ENCODE measurements around the gene PPIL6. TPM values are rescaled to one million over a fixed set of nuclear protein-coding genes. Genes with fewer than 3 reads are reported as not detected.

Gene PPIL6
- total RNA-seq, 2 experiments from 2014 or later: 0.17 to 0.22 TPM

DNA sequence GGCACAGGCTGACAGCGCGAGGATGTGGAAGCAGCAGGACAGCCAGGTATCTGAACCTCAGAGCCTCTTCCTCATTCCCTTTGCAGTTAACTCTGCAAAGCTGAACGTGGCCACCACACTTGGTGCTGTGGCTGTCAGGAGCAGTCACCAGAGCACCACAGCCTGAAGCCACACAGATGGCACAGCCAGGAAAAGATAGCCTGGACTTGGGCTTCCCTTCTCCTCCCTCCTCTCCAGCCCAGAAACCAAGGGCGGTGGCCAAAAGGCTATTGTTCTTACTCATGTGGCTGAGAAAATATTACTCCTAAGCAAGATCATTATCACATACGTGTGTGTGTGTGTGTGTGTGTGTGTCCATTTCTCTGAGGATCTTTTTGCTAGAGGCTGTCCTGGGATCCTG lies 97.9 kb downstream of the PPIL6 start:
- no peak overlapping the region for H3K27ac Mint-ChIP-seq
- no peaks in the 10 kb centered on the region for H3K27me3 Mint-ChIP-seq
- no peaks in the 10 kb centered on the region for H3K9me3 Mint-ChIP-seq
- H3K4me1 Mint-ChIP-seq: no peaks in the 10 kb centered on the region
- CTCF ChIA-PET: interaction anchor here (1.0 to 1.1 kb wide), 2 partner anchors 16 to 25 kb away, joined by 3 read pairs; no protein-coding TSS in a partner anchor
- H3K4me3 Mint-ChIP-seq: no peak overlapping the region
- H3K36me3 Mint-ChIP-seq (ENCODE audit: low read depth): no peaks in the 10 kb centered on the region
- POLR2A ChIA-PET: no interaction called here
- no peak for DNase-seq

DNA sequence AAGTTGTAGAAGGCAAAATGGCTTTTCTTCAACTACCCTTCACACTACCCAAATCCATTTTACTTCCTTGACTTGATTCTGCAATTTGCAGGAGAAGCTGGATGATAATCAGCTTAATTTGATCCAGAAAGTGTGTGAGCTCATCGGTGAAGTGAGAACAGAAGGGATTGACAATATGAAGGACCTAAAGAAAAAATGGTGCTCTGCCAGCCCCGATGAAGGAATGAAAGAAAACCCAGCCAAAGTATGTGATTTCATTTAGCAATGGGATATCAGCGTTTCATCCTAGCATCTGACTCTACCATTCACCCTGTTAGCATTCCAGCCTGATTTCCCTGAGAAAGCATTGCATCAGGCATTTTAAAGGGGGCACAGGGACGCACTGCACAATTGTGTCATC lies 99.6 kb downstream of the PPIL6 start:
- Mint-ChIP-seq H3K9me3 (no peaks in the 10 kb centered on the region), H3K27ac (no peak overlapping the region), H3K4me1 (no peaks in the 10 kb centered on the region), H3K27me3 (no peaks in the 10 kb centered on the region), H3K4me3 (no peak overlapping the region), H3K36me3 (ENCODE audit: low read depth) (no peaks in the 10 kb centered on the region)
- no peak for DNase-seq
- ChIA-PET CTCF (interaction anchor here (1.5 to 2.6 kb wide), 2 partner anchors 9 to 42 kb away, joined by 3 to 7 read pairs; partner anchors contain the start of gene CD164), POLR2A (no interaction called here)

Other genes with a start within 250 kb of the PPIL6 start
- 100 to 1,000 TPM; 270 to 275 TPM for gene CD164, start 58.2 kb downstream of the PPIL6 start, total RNA-seq
- 10 to 100 TPM; 13.0 to 14.0 TPM for gene SMPD2, start 96 bp upstream of the PPIL6 start, total RNA-seq
- gene MICAL1, start 15.1 kb upstream of the PPIL6 start, total RNA-seq: 10 to 100 TPM; 93.1 to 98.3 TPM
- gene ZBTB24, start 42.6 kb upstream of the PPIL6 start, total RNA-seq: 10 to 100 TPM; 17.6 to 19.1 TPM

All from activated CD4-positive, alpha-beta T cell treated with anti-CD3 and anti-CD28 coated beads, Interleukin-2, amount 10 ng/mL, durations not matched to agents 7 days and 5 days (primary cell).